ENCODE data around the gene LRRC49. TPM values are rescaled to one million over a fixed set of nuclear protein-coding genes. Genes with fewer than 3 reads are reported as not detected.

The LRRC49 gene
- total and polyA plus RNA-seq, 2 donors (not counting 3 experiments of a cell fraction or from before 2014, with no cell fraction given): 3.0 to 6.6 TPM

- Histone ChIP-seq H3K79me2 (ENCODE audit: control insufficient read depth, insufficient read depth, low read length) (no peaks in the 10 kb centered on the region), H3K9me1 (replicated peaks; ENCODE audit: control insufficient read depth, extremely low read depth, insufficient read depth, low read length) (no peaks in the 10 kb centered on the region), H3K27me3 (ENCODE audit: control insufficient read depth in 2 of 2, insufficient read depth in 2 of 2, low read length in 2 of 2) (no peaks in the 10 kb centered on the region), H2AFZ (ENCODE audit: low read depth, low read length) (no peak overlapping the region), H3K4me1 (ENCODE audit: control insufficient read depth, extremely low read depth, insufficient read depth, low read length) (no peaks in the 10 kb centered on the region), H3K27ac (ENCODE audit: insufficient read depth, low read depth, low read length) (no peak overlapping the region), H3K9me3 (replicated peaks; ENCODE audit: control insufficient read depth, insufficient read depth, low read length) (no peaks in the 10 kb centered on the region), H3K36me3 (ENCODE audit: control insufficient read depth in 2 of 2, extremely low read depth in 1 of 2, insufficient read depth in 2 of 2, low read length in 2 of 2) (no peaks in the 10 kb centered on the region), H3K9ac (replicated peaks; ENCODE audit: extremely low read depth, insufficient read depth, low read length) (no peak overlapping the region), H3K4me2 (ENCODE audit: insufficient read depth, low read length) (no peak overlapping the region), H4K20me1 (replicated peaks; ENCODE audit: control insufficient read depth, extremely low read depth, insufficient read depth, low read length) (no peaks in the 10 kb centered on the region), H3K4me3 (replicated peaks in 1 of 3; ENCODE audit: insufficient read depth in 1 of 3, low read depth in 1 of 3, low read length in 3 of 3) (no peak overlapping the region)
- TF ChIP-seq POLR2AphosphoS5 (IDR thresholded peaks at IDR 0.05; ENCODE audit: insufficient read depth, low read depth, low read length) (no peak), MAX (IDR thresholded peaks at IDR 0.05; ENCODE audit: insufficient read depth, insufficient read length) (no peak), JUN (IDR thresholded peaks at IDR 0.05; ENCODE audit: borderline replicate concordance, insufficient read depth, insufficient read length, low read depth) (no peak), EZH2 (IDR thresholded peaks at IDR 0.05; ENCODE audit: borderline replicate concordance, low read depth, low read length, severe bottlenecking) (no peak), GATA2 (IDR thresholded peaks at IDR 0.05; ENCODE audit: insufficient read depth, insufficient read length, low read depth, low read length) (no peak), POLR2A (IDR thresholded peaks at IDR 0.05; ENCODE audit: low read depth, low read length) (no peak), FOS (IDR thresholded peaks at IDR 0.05; ENCODE audit: borderline replicate concordance, insufficient read depth, low read length) (no peak), CTCF (IDR thresholded peaks at IDR 0.05; ENCODE audit: extremely low read depth in 1 of 2, insufficient read depth in 1 of 2, low read depth in 1 of 2, low read length in 2 of 2) (no peak), MYC (IDR thresholded peaks at IDR 0.05; ENCODE audit: low read depth, low read length) (no peak)
- DNase-seq (ENCODE audit: low read depth, low spot score) (no peak), FAIRE-seq (no peak)
- dilution Hi-C loops (cut with MboI; ENCODE audit: extremely low pct_ligation_motif_present, low sequenced_read_pairs): no loop called here
- ChIA-PET CTCF (interaction anchor here (0.9 to 1.5 kb wide), 3 partner anchors 15 to 391 kb away, joined by 3 to 4 read pairs (median 3); no protein-coding TSS in a partner anchor), POLR2A (no interaction called here)
- intact Hi-C loops (cut with micrococcal nuclease): no loop called here
- no TSS peak for BruUV-seq (replicated peaks)
Measured at GRCh38 chr15:71049706-71050422, 157.2 kb downstream of the LRRC49 start.
